Bronchial epithelial cell (primary cell): ENCODE measurements around the gene CBLN3. TPM values are rescaled to one million over a fixed set of nuclear protein-coding genes. Genes with fewer than 3 reads are reported as not detected.
"Not testable (repeated sequence)": the region's sequence is repeated elsewhere in the genome, so short reads cannot be mapped to it uniquely, and the experiment has no call there.

Source experiments
- DNase-seq: peaks from one replicate; pipeline ENCODE4 v3.0.0-alpha.2; 2010; ENCODE audit warnings: low read depth
- FAIRE-seq: peaks from 2 replicates; lab custom pipeline; 2011; peaks lifted over from hg19 to GRCh38; lab: Jason Lieb, UNC
- H3K27me3 ChIP-seq: 2 replicates; pipeline ENCODE4 v1.5.1; 2011; ENCODE audit warnings: low read length; ENCODE audit not compliant: control insufficient read depth, insufficient read depth
- H3K36me3 ChIP-seq: 2 replicates; pipeline ENCODE4 v1.5.1; 2011; ENCODE audit warnings: low read length; ENCODE audit not compliant: control insufficient read depth, insufficient read depth
- H3K4me3 ChIP-seq: 2 replicates; pipeline ENCODE4 v1.5.1; 2011; ENCODE audit warnings: mild to moderate bottlenecking, low read depth, low read length, control low read depth
- total RNA-seq: library from RNA; depleted of rRNA; stranded (reverse); fragments of >200 nt; gene quantifications from 2 replicates; pipeline ENCODE4 v1.2.1, GENCODE V29; 2014
- TF ChIP-seq, protein P1 (sequence below): IDR thresholded peaks from 2 replicates; pipeline ENCODE4 v1.5.1; 2011; ENCODE audit warnings: mild to moderate bottlenecking, moderate library complexity, low read length, control low read depth, inconsistent platforms; ENCODE audit not compliant: insufficient read depth, severe bottlenecking

CBLN3 gene
- total RNA-seq, 1 donor from 2014 or later, result 0.53 TPM

DNA sequence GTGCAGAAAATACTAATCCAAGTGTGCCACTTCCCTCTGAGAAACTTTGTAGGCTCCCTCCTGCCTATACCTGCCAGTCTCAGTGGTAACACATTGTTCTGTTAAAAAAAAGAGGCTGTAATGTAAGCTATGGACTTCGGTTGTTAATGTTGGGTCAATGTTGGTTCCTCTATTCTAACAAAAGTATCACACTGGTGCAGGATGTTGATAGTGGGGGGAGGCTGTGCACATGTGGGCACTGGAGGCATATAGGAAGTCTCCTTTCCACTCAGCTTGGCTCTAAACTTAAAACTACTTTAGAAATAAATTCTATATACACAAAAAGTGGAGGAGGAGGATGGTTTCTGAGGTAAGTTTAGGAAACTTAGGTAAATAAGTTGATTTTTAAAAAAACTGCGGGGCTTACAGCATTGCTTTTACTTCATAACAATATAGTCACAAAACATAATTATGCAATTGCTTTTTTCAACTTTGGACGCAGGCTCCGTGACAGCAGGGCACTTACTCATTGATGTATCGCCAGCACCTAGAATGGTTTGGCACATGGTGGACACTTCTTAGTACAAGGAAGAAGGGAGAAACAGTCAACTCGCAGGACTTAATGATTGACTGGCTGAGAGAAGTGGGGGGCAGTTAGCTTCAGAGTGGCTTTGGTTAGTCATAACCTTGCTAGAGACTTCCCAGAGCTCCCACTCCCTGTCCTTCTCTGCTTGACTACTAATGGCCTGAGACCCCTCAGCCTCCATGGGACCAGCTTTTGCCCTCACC lies 38.6 kb downstream of the CBLN3 start:
- DNase-seq (no peak), FAIRE-seq (no peak)
- Histone ChIP-seq H3K4me3 (no peak overlapping the region), H3K27me3 (no peaks in the 10 kb centered on the region), H3K36me3 (no peaks in the 10 kb centered on the region)
- TF ChIP-seq, protein P1, sequence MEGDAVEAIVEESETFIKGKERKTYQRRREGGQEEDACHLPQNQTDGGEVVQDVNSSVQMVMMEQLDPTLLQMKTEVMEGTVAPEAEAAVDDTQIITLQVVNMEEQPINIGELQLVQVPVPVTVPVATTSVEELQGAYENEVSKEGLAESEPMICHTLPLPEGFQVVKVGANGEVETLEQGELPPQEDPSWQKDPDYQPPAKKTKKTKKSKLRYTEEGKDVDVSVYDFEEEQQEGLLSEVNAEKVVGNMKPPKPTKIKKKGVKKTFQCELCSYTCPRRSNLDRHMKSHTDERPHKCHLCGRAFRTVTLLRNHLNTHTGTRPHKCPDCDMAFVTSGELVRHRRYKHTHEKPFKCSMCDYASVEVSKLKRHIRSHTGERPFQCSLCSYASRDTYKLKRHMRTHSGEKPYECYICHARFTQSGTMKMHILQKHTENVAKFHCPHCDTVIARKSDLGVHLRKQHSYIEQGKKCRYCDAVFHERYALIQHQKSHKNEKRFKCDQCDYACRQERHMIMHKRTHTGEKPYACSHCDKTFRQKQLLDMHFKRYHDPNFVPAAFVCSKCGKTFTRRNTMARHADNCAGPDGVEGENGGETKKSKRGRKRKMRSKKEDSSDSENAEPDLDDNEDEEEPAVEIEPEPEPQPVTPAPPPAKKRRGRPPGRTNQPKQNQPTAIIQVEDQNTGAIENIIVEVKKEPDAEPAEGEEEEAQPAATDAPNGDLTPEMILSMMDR, result no peak

DNA sequence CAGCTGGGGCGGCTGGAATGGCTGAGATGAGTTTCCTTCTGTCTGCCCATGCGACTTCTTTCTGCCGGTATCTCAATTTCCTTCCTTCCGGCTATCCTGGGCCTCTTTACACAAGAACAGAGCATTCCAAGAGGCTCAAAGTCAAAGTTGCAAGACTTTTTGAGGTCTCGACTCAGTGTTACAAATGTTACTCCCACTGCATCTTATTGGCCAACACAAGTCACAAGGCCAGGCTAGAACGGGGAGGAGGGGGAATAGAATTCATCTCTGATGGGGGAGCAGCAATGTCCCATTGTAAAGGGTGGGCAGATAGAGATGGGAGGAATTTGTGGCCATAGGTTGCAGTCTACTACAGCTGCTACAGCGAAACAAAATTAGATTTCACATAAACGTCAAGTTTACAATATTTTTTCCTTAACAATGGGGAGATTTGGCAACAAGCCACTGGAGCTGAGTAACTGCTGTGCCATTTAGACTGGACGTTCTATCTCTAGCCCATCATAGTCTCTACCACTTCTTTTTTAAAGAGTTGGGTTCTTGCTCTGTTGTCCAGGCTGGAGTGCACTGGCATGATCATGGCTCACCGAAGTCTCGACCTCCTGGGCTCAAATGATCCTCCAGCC lies 40.1 kb downstream of the CBLN3 start:
- FAIRE-seq (no peak), DNase-seq (no peak)
- TF ChIP-seq, protein P1, result no peak
- Histone ChIP-seq H3K36me3 (no peaks in the 10 kb centered on the region), H3K27me3 (no peaks in the 10 kb centered on the region), H3K4me3 (no peak overlapping the region)

GRCh38 chr14:24388474-24389179 lies 40.8 kb downstream of the CBLN3 start:
- TF ChIP-seq, protein P1, result no peak
- Histone ChIP-seq H3K4me3 (no peak overlapping the region), H3K36me3 (no peaks in the 10 kb centered on the region), H3K27me3 (no peaks in the 10 kb centered on the region)
- DNase-seq, result no peak
- FAIRE-seq, result no peak

GRCh38 chr14:24387579-24387978 lies 41.9 kb downstream of the CBLN3 start:
- H3K27me3 ChIP-seq, FAIRE-seq, H3K4me3 ChIP-seq, H3K36me3 ChIP-seq, DNase-seq: not testable (repeated sequence)

DNA sequence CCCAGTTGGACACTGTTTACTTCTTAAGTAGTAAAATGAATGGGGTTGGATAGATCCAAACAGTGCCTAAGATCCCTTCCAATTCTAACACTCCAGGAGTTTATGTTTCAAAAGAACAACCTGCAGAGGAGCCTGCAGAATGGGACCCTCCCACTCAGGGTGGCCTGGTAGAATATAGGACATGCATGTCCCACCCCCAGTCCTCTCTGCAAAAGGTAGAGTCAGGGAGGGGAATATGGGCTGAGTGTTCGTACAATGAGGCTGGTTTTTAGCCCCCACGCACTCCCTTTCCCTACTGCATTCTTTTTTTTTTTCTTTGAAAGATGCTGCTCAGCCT lies 42.5 kb downstream of the CBLN3 start:
- TF ChIP-seq, protein P1, result no peak
- no peak for DNase-seq
- Histone ChIP-seq H3K4me3 (no peak overlapping the region), H3K27me3 (no peaks in the 10 kb centered on the region), H3K36me3 (no peaks in the 10 kb centered on the region)
- no peak for FAIRE-seq

DNA sequence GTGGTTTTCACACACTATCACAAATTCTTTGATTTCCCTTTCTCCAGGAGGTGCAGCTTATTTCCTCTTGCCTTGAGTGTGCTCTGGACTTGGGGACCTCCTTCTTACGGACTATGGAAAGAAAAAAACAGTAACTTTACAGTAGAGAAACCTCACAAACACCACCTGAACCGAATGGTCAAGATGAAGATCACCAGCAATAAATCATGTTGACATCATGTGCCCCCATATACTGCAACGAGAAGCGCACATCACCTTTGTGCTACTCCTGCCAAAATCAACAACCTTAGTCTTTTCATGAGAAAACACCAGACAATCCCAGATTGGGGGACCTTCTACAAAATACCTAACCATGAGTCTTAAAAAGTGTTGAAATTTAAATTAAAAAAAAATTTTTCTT lies 43.9 kb downstream of the CBLN3 start:
- no peak for DNase-seq
- Histone ChIP-seq H3K4me3 (no peak overlapping the region), H3K27me3 (no peaks in the 10 kb centered on the region), H3K36me3 (no peaks in the 10 kb centered on the region)
- TF ChIP-seq, protein P1, result no peak
- FAIRE-seq, result no peak
